T-helper 9 cell (primary cell): ENCODE measurements around the gene SPO11.

Experiments
- DNase-seq: peaks from one replicate; pipeline ENCODE4 v3.0.0-alpha.2; 2020
- total RNA-seq, 2 donors: gene quantifications; one replicate each; lab custom pipeline; 2026; lab: John Stamatoyannopoulos, UW

Gene SPO11
- 0 reads per million in 2 donors for total RNA-seq

GRCh38 chr20:57329608-57330221 is at the start of gene SPO11:
SPO11 (plus strand) TSS chr20:57329803; CDS start chr20:57329868, 65 bp downstream.
- no peak for DNase-seq

GRCh38 chr20:57280221-57280620 is 49.4 kb upstream of the SPO11 start:
- DNase-seq = no peak

GRCh38 chr20:57281900-57282299 is 47.7 kb upstream of the SPO11 start:
- no peak for DNase-seq

- DNase-seq = no peak
Observed at GRCh38 chr20:57282670-57283361, 46.8 kb upstream of the SPO11 start.

- DNase-seq = no peak
Observed at GRCh38 chr20:57283860-57284259, 45.7 kb upstream of the SPO11 start.

- DNase-seq = no peak
Observed at GRCh38 chr20:57287007-57287880, 42.4 kb upstream of the SPO11 start.

GRCh38 chr20:57287901-57288300 is 41.7 kb upstream of the SPO11 start:
- DNase-seq = no peak

GRCh38 chr20:57288651-57289277 is 40.8 kb upstream of the SPO11 start:
- no peak for DNase-seq

- DNase-seq = no peak
Observed at GRCh38 chr20:57289391-57290177, 40.0 kb upstream of the SPO11 start.

GRCh38 chr20:57290178-57290484 is 39.5 kb upstream of the SPO11 start:
- no peak for DNase-seq

GRCh38 chr20:57291003-57291402 is 38.6 kb upstream of the SPO11 start:
- no peak for DNase-seq

- DNase-seq = no peak
Observed at GRCh38 chr20:57291694-57292093, 37.9 kb upstream of the SPO11 start.

GRCh38 chr20:57292611-57293010 is 37.0 kb upstream of the SPO11 start:
- DNase-seq = no peak

GRCh38 chr20:57293995-57294394 is 35.6 kb upstream of the SPO11 start:
- no peak for DNase-seq

- DNase-seq = no peak
Observed at GRCh38 chr20:57294550-57294949, 35.1 kb upstream of the SPO11 start.

GRCh38 chr20:57298457-57298856 is 31.1 kb upstream of the SPO11 start:
- no peak for DNase-seq

GRCh38 chr20:57301026-57301425 is 28.6 kb upstream of the SPO11 start:
- DNase-seq = no peak

- DNase-seq = no peak
Observed at GRCh38 chr20:57306747-57307146, 22.9 kb upstream of the SPO11 start.

GRCh38 chr20:57308451-57309271 is 20.9 kb upstream of the SPO11 start:
- DNase-seq = no peak

- no peak for DNase-seq
Observed at GRCh38 chr20:57309544-57310115, 20.0 kb upstream of the SPO11 start.
